Measurements from ENCODE around the gene MAN1C1.

Gene MAN1C1

GRCh38 chr1:25740071-25740470 is 123.5 kb downstream of the MAN1C1 start:
- DNase-seq (ENCODE audit: low read depth), result no peak

GRCh38 chr1:25742316-25742715 is 125.7 kb downstream of the MAN1C1 start:
- DNase-seq (ENCODE audit: low read depth), result no peak

GRCh38 chr1:25743164-25744139 is 126.9 kb downstream of the MAN1C1 start:
- no peak for DNase-seq (ENCODE audit: low read depth)

GRCh38 chr1:25744140-25744581 is 127.6 kb downstream of the MAN1C1 start:
- no peak for DNase-seq (ENCODE audit: low read depth)

GRCh38 chr1:25744636-25745425 is 128.2 kb downstream of the MAN1C1 start:
- no peak for DNase-seq (ENCODE audit: low read depth)

GRCh38 chr1:25746299-25747045 is 129.9 kb downstream of the MAN1C1 start:
- DNase-seq (ENCODE audit: low read depth), result no peak

- DNase-seq (ENCODE audit: low read depth), result no peak
These were observed 130.6 kb downstream of the MAN1C1 start for GRCh38 chr1:25747046-25747719.

GRCh38 chr1:25748531-25749205 is 132.1 kb downstream of the MAN1C1 start:
- no peak for DNase-seq (ENCODE audit: low read depth)

GRCh38 chr1:25750923-25751605 is 134.5 kb downstream of the MAN1C1 start:
- DNase-seq (ENCODE audit: low read depth), result no peak

GRCh38 chr1:25754470-25755181 is 138.0 kb downstream of the MAN1C1 start:
- DNase-seq (ENCODE audit: low read depth), result no peak

- DNase-seq (ENCODE audit: low read depth), result no peak
These were observed 139.0 kb downstream of the MAN1C1 start for GRCh38 chr1:25755475-25756125.

GRCh38 chr1:25756215-25756614 is 139.6 kb downstream of the MAN1C1 start:
- DNase-seq (ENCODE audit: low read depth), result no peak

GRCh38 chr1:25757151-25757845 is 140.7 kb downstream of the MAN1C1 start:
- no peak for DNase-seq (ENCODE audit: low read depth)

- DNase-seq (ENCODE audit: low read depth), result no peak
These were observed 141.2 kb downstream of the MAN1C1 start for GRCh38 chr1:25757846-25758185.

- DNase-seq (ENCODE audit: low read depth), result no peak
These were observed 142.0 kb downstream of the MAN1C1 start for GRCh38 chr1:25758466-25759070.

- no peak for DNase-seq (ENCODE audit: low read depth)
These were observed 143.6 kb downstream of the MAN1C1 start for GRCh38 chr1:25760122-25760719.

- no peak for DNase-seq (ENCODE audit: low read depth)
These were observed 144.3 kb downstream of the MAN1C1 start for GRCh38 chr1:25760871-25761270.

GRCh38 chr1:25763493-25763892 is 146.9 kb downstream of the MAN1C1 start:
- no peak for DNase-seq (ENCODE audit: low read depth)

All from T follicular helper cell (primary cell).